Loucy (cell line): ENCODE measurements around the gene HPCA.

ENCODE experiments used
- H2AFZ ChIP-seq: fragments of 200-600 bp; sonication (generic); 2 replicates; pipeline ENCODE4 v1.6.0; 2016; ENCODE audit warnings: antibody characterized with exemption, mild to moderate bottlenecking, low read length, moderate library complexity
- H3F3A ChIP-seq: fragments of 200-600 bp; 2 replicates; pipeline ENCODE4 v1.6.0; 2016; ENCODE audit warnings: antibody characterized with exemption, low read depth, mild to moderate bottlenecking
- H3K27me3 ChIP-seq: fragments of 200-600 bp; sonication (generic); 2 replicates; pipeline ENCODE4 v1.6.1; 2014; ENCODE audit warnings: low read length, mild to moderate bottlenecking; ENCODE audit not compliant: insufficient read depth, poor library complexity, severe bottlenecking
- H3K36me3 ChIP-seq: fragments of 200-600 bp; sonication (generic); 2 replicates; pipeline ENCODE4 v1.6.1; 2016; ENCODE audit warnings: low read length; ENCODE audit not compliant: insufficient read depth
- H3K4me1 ChIP-seq: fragments of 200-600 bp; sonication (generic); 2 replicates; pipeline ENCODE4 v1.5.1; 2014; ENCODE audit warnings: low read length, mild to moderate bottlenecking; ENCODE audit not compliant: insufficient read depth, poor library complexity, severe bottlenecking
- H3K4me2 ChIP-seq: fragments of 200-600 bp; sonication (generic); 2 replicates; pipeline ENCODE4 v1.6.0; 2014; ENCODE audit warnings: antibody characterized with exemption, low read length, low read depth, mild to moderate bottlenecking; ENCODE audit not compliant: poor library complexity, severe bottlenecking
- H3K4me3 ChIP-seq: fragments of 200-600 bp; sonication (generic); 2 replicates; pipeline ENCODE4 v1.5.1; 2014; ENCODE audit warnings: low read length, mild to moderate bottlenecking, mixed read lengths; ENCODE audit not compliant: poor library complexity, severe bottlenecking
- H3K79me2 ChIP-seq: fragments of 200-600 bp; sonication (generic); 2 replicates; pipeline ENCODE4 v1.6.1; 2014; ENCODE audit warnings: low read length; ENCODE audit not compliant: insufficient read depth
- H3K9ac ChIP-seq: fragments of 200-600 bp; sonication (generic); 2 replicates; pipeline ENCODE4 v1.6.0; 2014; ENCODE audit warnings: mild to moderate bottlenecking, low read depth, low read length, moderate library complexity; ENCODE audit not compliant: poor library complexity, severe bottlenecking
- H3K9me2 ChIP-seq: fragments of 200-600 bp; sonication (generic); replicated peaks from 2 replicates; pipeline ENCODE4 v1.6.1; 2016; ENCODE audit warnings: low read depth, low read length, mixed read lengths
- H3K9me3 ChIP-seq: fragments of 200-600 bp; sonication (generic); 2 replicates; pipeline ENCODE4 v1.6.1; 2014; ENCODE audit warnings: mild to moderate bottlenecking, antibody characterized with exemption, low read length, low read depth; ENCODE audit not compliant: insufficient read depth
- H4K20me1 ChIP-seq: fragments of 200-600 bp; sonication (generic); 2 replicates; pipeline ENCODE4 v1.6.0; 2014; ENCODE audit warnings: antibody characterized with exemption, low read length, mild to moderate bottlenecking; ENCODE audit not compliant: insufficient read depth, poor library complexity, severe bottlenecking
- EZH2phosphoT487 ChIP-seq: fragments of 200-600 bp; IDR thresholded peaks from 2 replicates; pipeline ENCODE4 v1.6.1; 2018; ENCODE audit warnings: antibody characterized with exemption, mild to moderate bottlenecking, moderate library complexity, borderline replicate concordance
- TF ChIP-seq, protein P1 (sequence below): fragments of 200-600 bp; sonication (generic); conservative IDR thresholded peaks from 2 replicates; pipeline ENCODE4 v1.5.1; 2014; ENCODE audit warnings: mild to moderate bottlenecking, antibody characterized with exemption, low read length

The HPCA gene

DNA sequence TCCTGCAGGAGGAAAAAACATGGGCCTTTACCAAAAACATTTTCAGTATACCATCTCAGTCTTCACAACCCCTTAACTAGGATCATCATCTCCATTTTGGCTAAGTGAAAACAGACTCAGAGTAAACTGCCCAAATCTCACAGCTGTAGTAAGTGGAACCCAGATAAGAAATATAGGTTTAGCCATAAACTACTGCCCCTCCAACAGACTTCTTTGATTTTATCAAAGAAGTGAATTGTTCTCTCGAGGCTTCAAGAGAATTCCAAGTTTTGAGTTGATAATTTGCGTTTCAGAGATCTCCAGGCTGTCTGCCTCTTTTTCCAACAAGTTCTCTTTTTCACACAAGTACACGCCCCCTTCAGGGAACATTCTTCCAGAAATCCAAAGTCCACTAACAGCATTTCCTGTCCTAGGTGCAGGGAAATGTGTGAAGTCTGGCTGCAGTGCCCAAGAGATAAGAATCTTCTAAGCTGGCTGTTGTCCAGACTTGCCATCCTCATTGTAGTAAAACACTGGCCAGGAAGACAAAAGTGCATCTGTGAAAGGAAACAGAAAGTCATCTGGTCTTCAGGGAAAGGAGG is 47.5 kb downstream of the HPCA start:
- no peak overlapping the region for H3K9ac ChIP-seq
- no peaks in the 10 kb centered on the region for H3F3A ChIP-seq
- no peak for TF ChIP-seq EZH2phosphoT487
- TF ChIP-seq, protein P1, sequence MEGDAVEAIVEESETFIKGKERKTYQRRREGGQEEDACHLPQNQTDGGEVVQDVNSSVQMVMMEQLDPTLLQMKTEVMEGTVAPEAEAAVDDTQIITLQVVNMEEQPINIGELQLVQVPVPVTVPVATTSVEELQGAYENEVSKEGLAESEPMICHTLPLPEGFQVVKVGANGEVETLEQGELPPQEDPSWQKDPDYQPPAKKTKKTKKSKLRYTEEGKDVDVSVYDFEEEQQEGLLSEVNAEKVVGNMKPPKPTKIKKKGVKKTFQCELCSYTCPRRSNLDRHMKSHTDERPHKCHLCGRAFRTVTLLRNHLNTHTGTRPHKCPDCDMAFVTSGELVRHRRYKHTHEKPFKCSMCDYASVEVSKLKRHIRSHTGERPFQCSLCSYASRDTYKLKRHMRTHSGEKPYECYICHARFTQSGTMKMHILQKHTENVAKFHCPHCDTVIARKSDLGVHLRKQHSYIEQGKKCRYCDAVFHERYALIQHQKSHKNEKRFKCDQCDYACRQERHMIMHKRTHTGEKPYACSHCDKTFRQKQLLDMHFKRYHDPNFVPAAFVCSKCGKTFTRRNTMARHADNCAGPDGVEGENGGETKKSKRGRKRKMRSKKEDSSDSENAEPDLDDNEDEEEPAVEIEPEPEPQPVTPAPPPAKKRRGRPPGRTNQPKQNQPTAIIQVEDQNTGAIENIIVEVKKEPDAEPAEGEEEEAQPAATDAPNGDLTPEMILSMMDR, result no peak
- H3K9me2 ChIP-seq, result no peaks in the 10 kb centered on the region
- H3K4me3 ChIP-seq, result no peak overlapping the region
- no peaks in the 10 kb centered on the region for H3K79me2 ChIP-seq
- H3K9me3 ChIP-seq, result no peaks in the 10 kb centered on the region
- H4K20me1 ChIP-seq, result no peaks in the 10 kb centered on the region
- no peak overlapping the region for H2AFZ ChIP-seq
- H3K4me1 ChIP-seq, result no peaks in the 10 kb centered on the region
- H3K36me3 ChIP-seq, result peaks cover 21% of the 10 kb centered on the region; the same call in 1 of the 2 replicates
- no peaks in the 10 kb centered on the region for H3K27me3 ChIP-seq
- H3K4me2 ChIP-seq, result no peak overlapping the region

DNA sequence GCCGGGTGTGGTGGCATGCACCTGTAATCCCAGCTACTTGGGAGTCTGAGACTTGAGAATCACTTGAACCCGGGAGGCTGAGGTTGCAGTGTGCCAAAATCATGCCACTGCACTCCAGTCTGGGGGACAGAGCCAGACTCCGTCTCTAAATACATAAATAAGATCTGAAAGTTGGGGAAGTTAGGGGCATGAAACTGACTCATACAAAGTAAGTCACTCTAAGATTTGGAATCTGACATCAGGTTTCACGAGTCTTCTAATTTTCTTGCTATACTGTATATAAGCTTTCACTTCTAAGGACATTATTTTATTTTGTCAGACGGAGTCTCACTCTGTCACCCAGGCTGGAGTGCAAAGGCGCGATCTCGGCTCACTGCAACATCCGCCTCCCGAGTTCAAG is 48.2 kb downstream of the HPCA start:
- Histone ChIP-seq H3K27me3 (no peaks in the 10 kb centered on the region), H3K4me1 (no peaks in the 10 kb centered on the region), H3K79me2 (no peaks in the 10 kb centered on the region), H3K9me2 (no peaks in the 10 kb centered on the region), H3F3A (no peaks in the 10 kb centered on the region), H3K9ac (no peak overlapping the region), H3K9me3 (no peaks in the 10 kb centered on the region), H4K20me1 (no peaks in the 10 kb centered on the region), H3K4me2 (no peak overlapping the region), H3K36me3 (peaks cover 21% of the 10 kb centered on the region; the same call in 1 of the 2 replicates), H3K4me3 (no peak overlapping the region), H2AFZ (no peak overlapping the region)
- TF ChIP-seq, protein P1, result no peak
- no peak for TF ChIP-seq EZH2phosphoT487

DNA sequence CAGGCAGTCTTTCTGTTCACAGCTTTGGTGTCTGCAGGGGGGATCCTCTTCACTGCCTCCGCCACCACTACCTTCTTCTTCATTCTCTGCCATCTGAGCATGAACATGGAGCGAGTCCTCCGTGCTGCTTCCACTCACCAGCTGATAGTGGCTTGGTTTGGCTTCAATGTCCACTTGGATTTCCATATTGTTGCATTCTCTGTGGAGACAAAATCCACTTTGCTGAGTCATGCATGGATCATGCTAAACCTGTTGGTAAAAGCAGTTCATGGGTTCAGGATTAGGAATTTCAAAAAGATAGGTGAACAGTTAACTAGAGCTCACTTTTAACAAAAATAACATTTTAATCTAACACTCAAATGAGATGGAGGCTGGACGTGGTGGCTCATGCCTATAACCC is 50.8 kb downstream of the HPCA start:
- Histone ChIP-seq H3K9ac (no peak overlapping the region), H3K4me2 (no peak overlapping the region), H3K4me3 (no peak overlapping the region), H4K20me1 (no peaks in the 10 kb centered on the region), H3F3A (no peaks in the 10 kb centered on the region), H3K4me1 (no peaks in the 10 kb centered on the region), H3K27me3 (no peaks in the 10 kb centered on the region), H3K9me2 (no peaks in the 10 kb centered on the region), H3K9me3 (no peaks in the 10 kb centered on the region), H2AFZ (no peak overlapping the region), H3K79me2 (no peaks in the 10 kb centered on the region), H3K36me3 (peaks cover 43% of the 10 kb centered on the region; the same call in 1 of the 2 replicates)
- TF ChIP-seq, protein P1, result no peak
- no peak for TF ChIP-seq EZH2phosphoT487
